Ovary (tissue), 9 donors: ENCODE results near the gene DMAC2. TPM values are rescaled to one million over a fixed set of nuclear protein-coding genes. Genes with fewer than 3 reads are reported as not detected.
"Not testable (repeated sequence)": the region's sequence is repeated elsewhere in the genome, so short reads cannot be mapped to it uniquely, and the experiment has no call there.

ENCODE experiments used
- DNase-seq, 5 donors: peaks; one replicate each; pipeline ENCODE4 v3.0.0-alpha.2; 2019 to 2020
- H3K27ac ChIP-seq, 2 donors: fragments of 200-600 bp; one replicate each; pipeline versions ENCODE4 v1.5.1 to v1.8.0; 2019 to 2022
- H3K27me3 ChIP-seq: fragments of 200-600 bp; one replicate; pipeline ENCODE4 v1.8.0; 2022
- H3K36me3 ChIP-seq: fragments of 200-600 bp; sonication (generic); one replicate; pipeline ENCODE4 v1.5.1; 2019
- H3K4me1 ChIP-seq: one replicate; pipeline ENCODE4 v1.8.1; 2013; ENCODE audit warnings: mild to moderate bottlenecking, moderate library complexity; ENCODE audit not compliant: insufficient read depth
- H3K4me3 ChIP-seq: fragments of 200-600 bp; sonication (generic); one replicate; pipeline ENCODE4 v1.5.1; 2017
- H3K9me3 ChIP-seq, 2 donors: fragments of 200-600 bp in 1 of 2; sonication (generic) in 1 of 2; one replicate each; pipeline versions ENCODE4 v1.5.1 to v1.8.1; 2013 to 2019; ENCODE audit warnings: mild to moderate bottlenecking in 1 of 2, moderate library complexity in 1 of 2
- CTCF ChIP-seq, 3 donors: fragments of 450-650 bp in 2 of 3; fragments of 200-600 bp in 1 of 3; IDR thresholded peaks; one replicate each; pipeline versions ENCODE4 v1.5.1 to v1.8.0; 2016 to 2022; ENCODE audit warnings: antibody characterized with exemption in 3 of 3, mild to moderate bottlenecking in 1 of 3
- EP300 ChIP-seq: sonication (generic); formaldehyde crosslinking; IDR thresholded peaks from one replicate; pipeline ENCODE4 v1.6.1; 2017; ENCODE audit warnings: antibody characterized with exemption
- POLR2A ChIP-seq: fragments of 450-650 bp; IDR thresholded peaks from one replicate; pipeline ENCODE4 v1.6.1; 2017; ENCODE audit warnings: antibody characterized with exemption, mild to moderate bottlenecking, moderate library complexity
- WGBS, 3 donors: extraction: QIAGEN DNeasy Blood & Tissue Kit in 1 of 3; methylation state at CpG; one replicate each; pipeline versions ENCODE4 v1.1.5 to v1.1.7; 2013 to 2017; 5-methylcytosine and 5-hydroxymethylcytosine counted together
- intact Hi-C, 4 donors: fragments of 100-400 bp; cut with DNase I; formaldehyde crosslinking; loops; one replicate each; pipeline versions ENCODE4 v1.11.0 to v1.15.1; 2022 to 2023
- polyA plus RNA-seq, 2 donors: library from polyadenylated mRNA; stranded (reverse); fragments of 200-250 nt in 1 of 2; fragments of 350-450 nt in 1 of 2; fragmentation: Illumina TruSeq in 1 of 2; extraction: RNeasy Lipid Tissue Mini Kit (QIAGEN cat#74804) in 1 of 2; gene quantifications; one replicate each; pipeline ENCODE4 v1.2.3, GENCODE V29; 2013 to 2014
- small RNA-seq: library from RNA; depleted of rRNA; stranded (forward); fragments of <200 nt; gene quantifications from one replicate; pipeline ENCODE3, GENCODE V24; 2016
- total RNA-seq, 7 donors: library from RNA; depleted of rRNA in 2 of 7; stranded (reverse); fragments of >200 nt in 2 of 7; fragmentation: NEBNext Ultra II Directional in 3 of 7; extraction: Animal tissue kit (Norgen Biotek cat#: 25700) in 3 of 7; gene quantifications; one replicate each; pipeline versions ENCODE4 v1.1.0 to v1.2.4, GENCODE V29; 2016 to 2023
- donor health status: DM: no; HTN: no; CAD: no; lungs with moderate emphysema.
- donor health status: DM: no; HTN: no; CAD: no.
- donor health status: Bipolar disorder and iron deficiency.
- donor health status: DM: yes; HTN: yes; CAD: no.
- donor health status: DM: no; HTN: no; CAD: no.
- donor health status: DM: yes; HTN: yes; CAD: no.

The DMAC2 gene
- total and polyA plus RNA-seq, 9 donors, result 23.1 to 35.9 (median 31.1) TPM

GRCh38 chr19:41386442-41386841 lies 53.3 kb downstream of the DMAC2 start:
- no peaks in the 10 kb centered on the region for H3K9me3 ChIP-seq
- H3K27me3 ChIP-seq, result no peaks in the 10 kb centered on the region
- WGBS, 3 donors, result 23 to 48% (median 25%) methylated on average over 13 of the region's 13 CpGs
- TF ChIP-seq CTCF (IDR thresholded peaks at IDR 0.05) (no peak), EP300 (no peak), POLR2A (no peak)
- H3K27ac ChIP-seq, result no peak overlapping the region
- DNase-seq, result peak; percentile 52 to 85 (median 69)
- no peaks in the 10 kb centered on the region for H3K4me1 ChIP-seq
- H3K4me3 ChIP-seq, result no peak overlapping the region
- H3K36me3 ChIP-seq, result no peaks in the 10 kb centered on the region
- intact Hi-C loops, result no loop called here

- H3K9me3 ChIP-seq, result no peaks in the 10 kb centered on the region
- H3K4me3 ChIP-seq, result no peak overlapping the region
- H3K36me3 ChIP-seq, result no peaks in the 10 kb centered on the region
- H3K27me3 ChIP-seq, result no peaks in the 10 kb centered on the region
- intact Hi-C loops, result no loop called here
- TF ChIP-seq CTCF (IDR thresholded peaks at IDR 0.05), result no peak
- no peak for TF ChIP-seq EP300
- TF ChIP-seq POLR2A, result no peak
- no peak for DNase-seq
- no peak overlapping the region for H3K27ac ChIP-seq
- 84 to 88% (median 87%) methylated on average over 5 of the region's 5 CpGs for WGBS, 3 donors
- no peaks in the 10 kb centered on the region for H3K4me1 ChIP-seq
Measured at GRCh38 chr19:41384351-41384750, 55.4 kb downstream of the DMAC2 start.

- WGBS, 3 donors, result 92 to 95% (median 93%) methylated on average over 8 of the region's 8 CpGs
- intact Hi-C loops, result not testable (repeated sequence)
Measured at GRCh38 chr19:41381536-41381935, 58.2 kb downstream of the DMAC2 start.

More at GRCh38 chr19:41381536-41381935, 58.2 kb downstream of the DMAC2 start:
- not testable (repeated sequence) for H3K4me3 ChIP-seq, H3K27ac ChIP-seq, H3K27me3 ChIP-seq, H3K9me3 ChIP-seq, H3K4me1 ChIP-seq, H3K36me3 ChIP-seq, DNase-seq

Small RNA genes lying within 50 kb of the gene (small RNA-seq; reads per million reads assigned to genes)
- gene RF00017, result not detected

Other genes starting within 250 kb of the DMAC2 start
- 1 to 10 TPM in 5 of 7 donors, under 1 TPM in 2; 0.33 to 6.9 (median 1.3) TPM for gene CYP2S1, start 246.7 kb downstream of the DMAC2 start, total RNA-seq
- under 1 TPM; 0.15 to 0.40 TPM for gene CYP2S1, start 246.7 kb downstream of the DMAC2 start, polyA plus RNA-seq
- 10 to 100 TPM; 24.0 to 67.7 (median 36.1) TPM for gene AXL, start 220.7 kb downstream of the DMAC2 start, total RNA-seq
- gene AXL, start 220.7 kb downstream of the DMAC2 start, polyA plus RNA-seq, result 10 to 100 TPM; 18.1 to 34.7 TPM
- 100 to 1,000 TPM; 102 to 259 (median 223) TPM for gene HNRNPUL1, start 175.5 kb downstream of the DMAC2 start, total RNA-seq
- gene HNRNPUL1, start 175.5 kb downstream of the DMAC2 start, polyA plus RNA-seq, result 100 to 1,000 TPM; 144 to 211 TPM
- gene CCDC97, start 129.7 kb downstream of the DMAC2 start, total RNA-seq, result 10 to 100 TPM; 12.8 to 46.1 (median 32.1) TPM
- gene CCDC97, start 129.7 kb downstream of the DMAC2 start, polyA plus RNA-seq, result 10 to 100 TPM; 17.4 to 23.6 TPM
- gene TGFB1, start 86.0 kb downstream of the DMAC2 start, total RNA-seq, result 10 to 100 TPM in 6 of 7 donors, 1 to 10 TPM in 1; 9.1 to 31.8 (median 22.1) TPM
- 10 to 100 TPM; 14.2 to 18.1 TPM for gene TGFB1, start 86.0 kb downstream of the DMAC2 start, polyA plus RNA-seq
- gene B9D2, start 75.8 kb downstream of the DMAC2 start, total RNA-seq, result 1 to 10 TPM; 2.6 to 6.5 (median 4.7) TPM
- gene B9D2, start 75.8 kb downstream of the DMAC2 start, polyA plus RNA-seq, result 1 to 10 TPM in 1 of 2 donors, under 1 TPM in 1; 0.83 to 7.2 TPM
- 10 to 100 TPM in 3 of 7 donors, 1 to 10 TPM in 4; 6.5 to 22.3 (median 9.9) TPM for gene TMEM91, start 63.4 kb downstream of the DMAC2 start, total RNA-seq
- gene TMEM91, start 63.4 kb downstream of the DMAC2 start, polyA plus RNA-seq, result 10 to 100 TPM in 1 of 2 donors, 1 to 10 TPM in 1; 6.2 to 16.1 TPM
- 10 to 100 TPM in 4 of 7 donors, 1 to 10 TPM in 3; 6.6 to 25.0 (median 13.8) TPM for gene EXOSC5, start 42.6 kb downstream of the DMAC2 start, total RNA-seq
- gene EXOSC5, start 42.6 kb downstream of the DMAC2 start, polyA plus RNA-seq, result 10 to 100 TPM in 1 of 2 donors, 1 to 10 TPM in 1; 1.5 to 24.6 TPM
- gene BCKDHA, start 42.1 kb downstream of the DMAC2 start, total RNA-seq, result 10 to 100 TPM; 14.3 to 31.6 (median 19.0) TPM
- 10 to 100 TPM in 1 of 2 donors, 1 to 10 TPM in 1; 3.8 to 43.8 TPM for gene BCKDHA, start 42.1 kb downstream of the DMAC2 start, polyA plus RNA-seq
- 1 to 10 TPM in 4 of 7 donors, under 1 TPM in 3; 0.51 to 2.2 (median 1.2) TPM for gene B3GNT8, start 12.5 kb downstream of the DMAC2 start, total RNA-seq
- gene B3GNT8, start 12.5 kb downstream of the DMAC2 start, polyA plus RNA-seq, result 1 to 10 TPM in 1 of 2 donors, not detected in 1; 1.1 TPM
- not detected for gene ERICH4, start 3.2 kb upstream of the DMAC2 start, total RNA-seq
- not detected for gene ERICH4, start 3.2 kb upstream of the DMAC2 start, polyA plus RNA-seq
- 1 to 10 TPM in 3 of 7 donors, under 1 TPM in 2, not detected in 2; 0.25 to 1.8 (median 1.1) TPM for gene CEACAM21, start 136.3 kb upstream of the DMAC2 start, total RNA-seq
- 10 to 100 TPM in 1 of 2 donors, 1 to 10 TPM in 1; 3.0 to 11.4 TPM for gene CEACAM21, start 136.3 kb upstream of the DMAC2 start, polyA plus RNA-seq
- under 1 TPM in 3 of 7 donors, not detected in 4; 0.18 to 0.74 (median 0.40) TPM for gene CEACAM4, start 187.2 kb upstream of the DMAC2 start, total RNA-seq
- gene CEACAM4, start 187.2 kb upstream of the DMAC2 start, polyA plus RNA-seq, result under 1 TPM; 0.27 to 0.32 TPM
- under 1 TPM in 2 of 7 donors, not detected in 5; 0.08 to 0.55 TPM for gene CEACAM7, start 248.4 kb upstream of the DMAC2 start, total RNA-seq
- gene CEACAM7, start 248.4 kb upstream of the DMAC2 start, polyA plus RNA-seq, result not detected